HG03045 (cell line): ENCODE results near the gene PTPRR.

ENCODE experiments used
- ATAC-seq: cut with Tn5 transposase; IDR thresholded peaks from one replicate; pipeline ENCODE4 v1.9.1; 2021; ENCODE audit warnings: mild to moderate bottlenecking, moderate library complexity; ENCODE audit not compliant: unreplicated experiment

Gene PTPRR

GRCh38 chr12:70918321-70918720 lies 2.2 kb downstream of the PTPRR start:
- no peak for ATAC-seq

GRCh38 chr12:70910666-70911065 lies 9.9 kb downstream of the PTPRR start:
- ATAC-seq, result no peak

GRCh38 chr12:70908978-70909377 lies 11.6 kb downstream of the PTPRR start:
- no peak for ATAC-seq

- ATAC-seq, result no peak
These were observed 13.1 kb downstream of the PTPRR start for GRCh38 chr12:70907412-70907811.

- no peak for ATAC-seq
These were observed 24.6 kb downstream of the PTPRR start for GRCh38 chr12:70895956-70896355.

- no peak for ATAC-seq
These were observed 27.9 kb downstream of the PTPRR start for GRCh38 chr12:70892593-70892992.

GRCh38 chr12:70890895-70891832 lies 29.4 kb downstream of the PTPRR start:
- ATAC-seq, result no peak

GRCh38 chr12:70885956-70886355 lies 34.6 kb downstream of the PTPRR start:
- ATAC-seq, result no peak

GRCh38 chr12:70883855-70884254 lies 36.7 kb downstream of the PTPRR start:
- ATAC-seq, result no peak

- ATAC-seq, result no peak
These were observed 39.8 kb downstream of the PTPRR start for GRCh38 chr12:70880744-70881143.

- ATAC-seq, result no peak
These were observed 43.6 kb downstream of the PTPRR start for GRCh38 chr12:70876952-70877351.

GRCh38 chr12:70875628-70876027 lies 44.9 kb downstream of the PTPRR start:
- ATAC-seq, result no peak

GRCh38 chr12:70854881-70855568 lies 65.5 kb downstream of the PTPRR start:
- ATAC-seq, result no peak

- ATAC-seq, result no peak
These were observed 66.4 kb downstream of the PTPRR start for GRCh38 chr12:70854138-70854537.

GRCh38 chr12:70853326-70853725 lies 67.2 kb downstream of the PTPRR start:
- ATAC-seq, result no peak

- ATAC-seq, result no peak
These were observed 68.0 kb downstream of the PTPRR start for GRCh38 chr12:70852416-70853150.

- ATAC-seq, result no peak
These were observed 71.1 kb downstream of the PTPRR start for GRCh38 chr12:70849265-70849960.

- ATAC-seq, result no peak
These were observed 72.7 kb downstream of the PTPRR start for GRCh38 chr12:70847871-70848270.

GRCh38 chr12:70845268-70845667 lies 75.3 kb downstream of the PTPRR start:
- no peak for ATAC-seq

GRCh38 chr12:70843363-70843762 lies 77.2 kb downstream of the PTPRR start:
- ATAC-seq, result no peak

GRCh38 chr12:70842942-70843341 lies 77.6 kb downstream of the PTPRR start:
- no peak for ATAC-seq
